Glomerular endothelial cell (primary cell): ENCODE measurements around the gene C1orf210. TPM values are rescaled to one million over a fixed set of nuclear protein-coding genes. Genes with fewer than 3 reads are reported as not detected.
A peak's percentile ranks its signal among the peaks of the same experiment; 100 is the strongest.

Experiments
- DNase-seq: peaks from one replicate; pipeline ENCODE4 v3.0.0-alpha.2; 2011; ENCODE audit warnings: low read depth, low spot score; ENCODE audit errors: extremely low read depth
- total RNA-seq: library from RNA; depleted of rRNA; stranded (reverse); fragments of >200 nt; gene quantifications from 2 replicates; pipeline ENCODE4 v1.2.3, GENCODE V29; 2015

C1orf210 gene
- total RNA-seq, 1 donor from 2014 or later, result not detected

DNA sequence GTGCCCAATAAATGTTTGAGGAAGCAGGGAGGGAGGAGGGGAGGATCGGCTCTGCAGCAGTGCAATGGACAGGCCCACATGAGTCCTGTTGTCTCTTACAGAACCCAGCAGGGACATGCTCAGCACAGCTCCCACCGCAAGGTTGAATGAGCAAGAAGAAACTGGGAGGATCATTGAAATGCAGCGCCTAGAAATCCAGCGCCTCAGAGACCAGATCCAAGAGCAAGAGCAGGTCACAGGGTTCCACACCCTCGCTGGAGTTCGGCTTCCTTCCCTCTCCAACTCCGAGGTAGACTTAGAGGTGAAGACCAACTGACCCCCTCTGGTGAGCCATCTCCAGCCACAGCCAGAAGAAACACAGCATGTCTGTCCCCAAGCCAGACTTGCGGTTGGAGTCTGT is 31.5 kb downstream of the C1orf210 start:
- no peak for DNase-seq

DNA sequence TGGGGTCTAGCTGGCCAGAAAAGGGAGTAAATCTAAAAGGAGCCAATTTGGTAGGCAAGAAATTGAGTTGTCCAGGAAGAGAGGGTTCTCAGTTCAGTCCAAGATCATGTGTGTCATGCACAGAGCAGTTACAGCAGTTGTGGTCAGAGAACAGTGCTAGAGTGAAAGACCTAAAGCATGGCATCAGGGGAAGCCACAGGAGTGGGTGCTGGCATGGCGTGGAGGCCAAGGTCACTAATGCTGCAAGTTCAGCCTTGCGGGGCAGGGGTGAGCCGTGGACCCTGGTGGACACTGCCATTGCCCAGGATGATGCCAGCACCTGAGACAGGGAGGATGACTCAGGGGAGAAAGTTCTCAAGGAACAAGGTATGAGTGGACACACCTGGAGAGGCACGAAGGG is 32.2 kb downstream of the C1orf210 start:
- no peak for DNase-seq

DNA sequence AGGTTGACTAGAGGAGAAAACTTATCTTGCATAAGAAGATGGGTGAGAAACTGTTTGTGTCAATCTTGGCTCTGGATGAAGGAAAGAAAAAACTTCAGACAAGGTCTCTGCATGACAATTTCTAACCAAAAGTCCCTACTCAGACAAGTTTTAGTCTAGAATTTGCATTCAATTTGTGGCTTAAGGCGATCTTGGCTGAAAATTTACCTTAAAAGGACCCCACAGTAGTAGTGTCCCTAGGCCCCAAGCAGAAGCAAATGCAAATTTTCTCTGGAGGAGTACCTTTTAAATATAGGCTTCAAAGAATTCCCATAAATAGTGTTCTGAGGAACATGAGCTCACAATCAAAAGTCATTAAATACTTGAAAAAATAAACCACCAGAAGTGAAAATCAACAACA is 33.2 kb downstream of the C1orf210 start:
- no peak for DNase-seq

DNA sequence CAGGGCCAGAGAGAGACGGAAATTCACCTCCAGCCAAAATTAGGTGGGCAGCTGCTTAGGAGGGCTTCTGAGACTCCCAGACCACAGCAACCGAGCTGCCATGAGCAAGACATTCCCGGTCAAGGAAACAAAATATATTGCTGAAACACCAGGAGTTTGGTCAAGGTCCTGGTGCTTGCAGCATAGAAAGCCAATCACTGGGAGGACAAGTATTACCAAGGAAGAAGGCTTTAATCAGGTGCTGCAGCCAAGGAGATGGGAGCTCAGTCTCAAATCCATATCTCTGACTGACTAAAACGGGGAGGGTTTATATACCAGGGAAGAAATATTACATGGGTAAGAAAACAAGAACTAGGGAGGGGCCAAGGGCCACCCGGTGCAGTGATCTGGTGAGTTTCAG is 34.4 kb downstream of the C1orf210 start:
- DNase-seq, result no peak

DNA sequence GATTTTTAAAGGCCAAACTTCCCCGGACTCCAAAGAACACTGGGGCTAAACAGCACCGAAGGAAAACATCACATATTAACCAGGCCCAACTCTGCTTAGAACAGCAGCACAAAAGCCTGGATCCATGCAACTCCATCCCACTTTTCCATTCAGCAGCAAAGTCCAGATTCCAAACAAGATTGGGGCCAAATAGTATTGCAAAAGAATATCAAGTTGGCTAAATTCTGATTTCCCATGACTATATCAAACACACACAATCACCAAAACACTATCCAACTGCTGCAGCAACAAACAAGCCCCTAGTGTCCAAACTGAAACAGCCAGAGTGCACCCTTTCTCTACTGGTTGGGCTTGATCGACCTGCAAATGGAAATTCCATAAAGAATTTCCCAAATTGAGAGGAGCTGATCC is 35.0 kb downstream of the C1orf210 start:
- DNase-seq, result no peak

DNA sequence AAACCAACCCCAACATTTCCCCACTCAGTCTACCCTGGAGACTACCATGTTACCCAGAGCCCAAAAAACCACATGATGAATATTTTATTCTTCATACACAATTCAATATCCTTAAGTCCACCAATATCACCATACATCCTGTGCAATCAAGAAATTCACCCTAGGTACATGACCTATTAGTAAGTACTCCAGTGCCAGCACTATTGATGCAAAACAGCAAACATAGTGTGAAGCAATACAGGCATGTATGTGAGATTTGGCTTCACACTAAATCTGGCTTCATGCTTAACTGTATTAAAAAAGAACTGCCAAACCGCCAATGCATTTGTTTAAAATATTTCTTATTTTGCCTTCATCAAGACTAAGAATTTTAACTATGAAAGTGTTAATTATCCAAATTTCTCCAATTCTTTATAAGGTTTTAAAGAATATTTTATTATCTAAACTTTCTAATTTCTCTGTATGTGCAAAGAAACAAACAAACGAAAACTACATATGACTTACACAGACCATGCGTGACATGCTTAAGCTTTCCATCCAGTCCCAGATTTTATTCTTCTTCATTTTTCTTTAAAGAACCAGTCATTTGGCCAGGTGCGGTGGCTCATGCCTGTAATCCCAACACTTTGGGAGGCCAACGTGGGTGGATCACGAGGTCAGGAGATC is 38.0 kb downstream of the C1orf210 start:
- no peak for DNase-seq

DNA sequence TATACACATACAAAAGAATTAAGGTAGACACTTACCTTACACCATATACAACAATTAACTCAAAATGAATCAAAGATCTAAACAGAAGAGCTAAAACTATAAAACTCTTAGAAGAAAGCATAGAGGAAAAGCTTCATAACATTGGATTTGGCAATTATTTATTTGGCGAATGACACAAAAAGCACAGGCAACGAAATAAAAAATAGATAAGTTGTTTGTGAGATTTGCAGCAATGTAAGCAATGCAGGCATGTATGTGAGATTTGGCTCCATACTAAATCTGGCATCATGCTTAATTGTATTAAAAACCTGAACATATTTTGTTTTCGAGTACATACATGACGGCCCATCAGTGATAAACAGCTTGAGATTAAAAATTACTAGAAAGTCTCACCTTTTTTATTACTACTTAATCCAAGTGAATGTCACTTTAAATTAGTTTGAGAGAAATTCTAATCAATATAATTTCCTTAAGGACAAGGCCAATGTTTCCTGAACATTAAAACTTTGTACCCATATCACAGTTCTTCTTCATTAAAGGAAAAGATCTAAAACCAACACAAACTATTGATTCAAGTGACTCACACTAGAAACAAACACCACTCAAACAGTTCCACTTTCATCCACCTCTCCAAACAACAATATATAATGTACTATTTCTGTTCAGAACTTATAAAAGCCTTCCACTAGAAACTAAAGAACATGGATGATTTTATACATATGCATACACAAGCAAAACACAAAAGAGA is 38.7 kb downstream of the C1orf210 start:
- no peak for DNase-seq

DNA sequence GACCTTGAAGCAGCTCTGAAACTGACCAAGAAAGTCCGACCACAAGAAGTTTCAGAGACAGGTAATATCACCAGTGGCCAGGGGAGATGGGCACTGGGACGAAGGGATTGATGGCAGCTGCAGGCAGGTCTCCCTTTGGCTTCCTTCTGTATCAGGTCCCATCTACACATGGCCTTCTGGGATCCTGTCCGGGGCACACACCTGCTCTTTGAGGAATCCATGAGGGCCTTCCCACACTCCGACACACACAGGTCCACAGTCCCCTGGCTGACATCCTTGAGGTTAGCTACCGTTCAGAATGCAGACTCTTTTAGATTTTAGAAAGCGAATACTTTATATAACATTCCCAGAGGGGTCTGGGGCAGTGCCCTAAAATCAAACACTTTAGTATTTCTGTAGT is 42.1 kb downstream of the C1orf210 start:
- no peak for DNase-seq

DNA sequence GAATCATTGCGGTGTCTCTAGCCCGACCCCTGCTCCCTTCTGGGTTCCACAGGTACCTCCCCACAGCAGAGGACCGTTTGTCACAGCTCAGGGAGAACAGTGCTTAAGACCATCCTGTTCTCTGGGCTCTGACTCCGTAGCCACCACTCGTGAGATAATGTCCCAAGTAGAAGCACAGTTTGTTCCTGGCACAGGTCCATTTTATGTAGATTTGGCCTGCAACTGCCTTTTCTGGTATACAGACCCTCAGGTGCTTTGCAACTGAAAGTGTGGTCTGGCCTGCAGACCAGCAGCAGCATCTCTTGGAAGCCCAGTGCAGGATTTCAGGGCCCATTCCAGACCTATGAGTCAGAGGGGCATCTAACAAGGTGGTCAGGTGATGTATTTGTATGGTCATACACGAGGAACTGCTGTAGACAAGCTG is 44.0 kb downstream of the C1orf210 start:
- DNase-seq, result no peak

DNA sequence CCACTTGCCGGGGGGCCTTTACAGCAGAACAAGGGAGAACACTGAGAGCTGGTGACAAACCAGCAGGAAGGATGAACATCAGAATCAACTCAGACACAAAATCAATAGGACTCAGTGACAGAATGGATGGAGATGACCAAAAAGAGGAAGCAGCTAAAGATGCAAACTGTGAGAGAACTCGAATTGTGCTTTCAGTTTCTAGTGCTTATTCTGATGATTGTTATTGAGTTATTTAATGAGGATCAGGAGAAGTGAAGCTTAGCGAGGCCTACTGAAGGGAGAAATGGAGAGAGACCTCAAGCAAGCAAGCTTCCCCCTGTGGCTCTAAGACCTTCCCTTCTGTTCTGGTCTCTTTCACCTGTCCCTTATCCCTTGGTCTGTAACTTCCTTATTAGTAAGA is 45.9 kb downstream of the C1orf210 start:
- no peak for DNase-seq

DNA sequence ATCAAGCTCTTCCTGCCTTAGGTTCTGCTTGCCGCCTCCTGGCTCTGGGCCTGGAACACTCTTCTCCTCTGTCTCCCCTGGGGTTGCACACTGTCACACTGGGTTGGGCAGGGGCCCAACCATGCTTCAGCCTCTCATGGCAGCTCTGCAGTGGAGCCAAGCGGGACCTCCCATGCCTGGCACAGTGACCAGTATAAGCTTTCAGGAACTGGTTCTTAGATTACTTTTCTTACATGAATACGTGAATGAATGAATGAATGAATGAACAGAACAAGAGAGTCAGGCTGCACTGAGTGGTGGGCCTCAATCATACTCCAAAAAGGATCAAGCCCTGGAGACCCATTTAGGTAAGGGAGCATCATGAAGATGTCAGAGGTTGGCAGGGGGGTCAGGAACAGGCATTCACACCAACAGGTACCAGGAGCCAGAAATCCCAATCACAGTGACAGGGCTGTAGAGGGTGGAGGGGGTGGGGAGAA is 46.4 kb downstream of the C1orf210 start:
- no peak for DNase-seq

DNA sequence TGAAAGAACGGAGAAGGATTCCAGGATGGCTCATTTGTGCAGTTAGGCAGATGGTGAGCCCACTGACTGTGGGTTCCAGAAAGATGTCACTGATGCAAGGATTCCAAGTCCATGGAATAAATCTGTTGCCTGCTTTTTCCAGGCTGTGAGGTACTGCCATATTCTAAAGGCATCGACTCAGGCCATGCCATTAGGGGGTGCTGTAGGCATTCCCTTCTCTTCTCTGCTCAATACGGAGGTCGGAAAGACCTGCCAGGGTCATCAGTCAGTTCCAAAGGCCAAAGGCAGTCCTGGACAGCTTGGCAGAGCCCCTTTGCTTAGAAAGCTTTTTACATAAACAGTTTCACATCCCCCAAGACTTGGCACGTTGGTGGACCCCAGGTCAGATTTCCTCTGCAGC is 47.3 kb downstream of the C1orf210 start:
- peak; percentile 51 for DNase-seq

DNA sequence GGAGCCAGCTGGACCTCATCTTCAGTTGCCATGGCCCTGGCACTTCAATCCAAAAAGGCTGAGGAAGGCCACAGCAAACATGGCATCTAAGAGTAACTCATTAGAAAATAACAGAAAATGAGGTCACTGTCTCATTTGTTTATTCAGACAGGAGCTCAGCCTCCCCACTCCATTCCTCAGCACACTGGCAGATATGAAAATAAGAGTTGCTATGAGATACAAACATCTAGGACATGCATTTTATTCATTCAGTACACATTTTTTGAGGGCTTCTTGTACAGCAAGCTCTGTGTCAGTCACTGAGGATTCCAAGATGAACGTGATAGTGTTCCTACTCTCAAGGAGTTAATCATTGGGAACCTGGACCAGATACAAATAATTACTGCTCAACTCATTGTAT is 48.3 kb downstream of the C1orf210 start:
- no peak for DNase-seq

DNA sequence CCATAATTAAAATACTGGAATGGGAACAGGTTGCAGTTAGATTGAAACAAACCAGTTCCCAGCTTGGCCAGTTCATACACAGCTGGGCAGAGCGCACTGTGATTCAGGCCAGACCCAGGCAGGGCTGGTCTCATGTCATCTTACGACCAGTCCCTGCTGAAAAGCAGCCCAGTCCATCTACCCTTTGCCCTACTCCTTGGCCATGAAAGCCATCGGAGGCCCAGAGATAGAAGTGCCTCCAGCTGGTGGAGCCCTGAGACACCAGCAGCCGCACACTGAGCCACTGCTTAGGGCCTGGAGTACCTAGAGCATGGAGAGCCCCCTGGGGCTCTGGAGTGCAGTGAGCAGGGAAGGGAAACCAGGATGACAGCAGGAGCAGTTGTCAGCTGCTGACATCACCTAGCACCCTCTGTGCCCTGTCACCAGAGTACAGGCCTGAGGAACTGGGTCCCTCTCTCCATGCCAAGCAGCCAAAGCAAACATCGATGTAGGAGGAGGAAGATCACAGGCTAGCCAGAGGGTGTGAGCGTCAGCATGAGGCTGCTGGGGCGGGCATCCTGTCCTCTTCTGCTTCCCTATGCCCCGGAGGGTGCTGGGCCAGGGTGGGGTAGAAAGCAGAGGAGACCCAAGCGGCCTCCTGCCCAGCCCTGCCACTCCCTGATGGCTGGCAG is 49.8 kb downstream of the C1orf210 start:
- DNase-seq, result no peak

DNA sequence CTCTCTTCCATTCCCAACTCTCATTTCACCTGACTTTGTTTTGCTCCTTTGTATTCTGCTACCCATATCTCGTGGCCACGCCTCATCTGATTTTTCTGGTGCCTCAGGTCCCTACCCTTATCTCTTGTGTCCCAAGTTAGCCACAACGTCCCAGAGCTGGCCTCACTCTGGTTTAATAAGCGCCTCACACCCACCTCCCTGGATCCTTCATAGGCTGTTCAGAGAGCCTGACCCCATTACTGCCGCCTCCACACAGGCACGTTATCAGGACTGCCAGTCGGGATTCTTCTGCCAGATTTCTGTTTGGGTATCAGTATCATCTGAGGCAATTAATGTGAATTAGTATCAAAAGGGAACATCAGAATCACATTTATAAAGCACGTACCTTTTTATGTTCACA is 50.3 kb downstream of the C1orf210 start:
- no peak for DNase-seq

DNA sequence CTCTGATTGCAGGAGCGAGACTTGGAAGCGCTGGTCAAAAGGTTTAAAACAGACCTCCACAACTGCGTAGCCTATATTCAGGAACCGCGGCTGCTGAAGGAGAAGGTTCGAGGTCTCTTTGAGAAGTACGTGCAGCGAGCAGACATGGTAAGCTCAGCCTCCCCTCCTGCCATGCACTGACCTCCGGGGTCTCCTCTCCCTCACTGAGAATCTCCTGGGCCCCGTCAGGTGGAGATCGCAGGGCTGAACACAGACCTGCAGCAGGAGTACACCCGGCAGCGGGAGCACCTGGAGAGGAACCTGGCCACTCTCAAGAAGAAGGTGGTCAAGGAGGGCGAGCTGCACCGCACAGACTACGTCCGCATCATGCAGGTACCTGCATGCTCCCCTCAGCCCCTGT is 51.1 kb downstream of the C1orf210 start:
- DNase-seq, result no peak

DNA sequence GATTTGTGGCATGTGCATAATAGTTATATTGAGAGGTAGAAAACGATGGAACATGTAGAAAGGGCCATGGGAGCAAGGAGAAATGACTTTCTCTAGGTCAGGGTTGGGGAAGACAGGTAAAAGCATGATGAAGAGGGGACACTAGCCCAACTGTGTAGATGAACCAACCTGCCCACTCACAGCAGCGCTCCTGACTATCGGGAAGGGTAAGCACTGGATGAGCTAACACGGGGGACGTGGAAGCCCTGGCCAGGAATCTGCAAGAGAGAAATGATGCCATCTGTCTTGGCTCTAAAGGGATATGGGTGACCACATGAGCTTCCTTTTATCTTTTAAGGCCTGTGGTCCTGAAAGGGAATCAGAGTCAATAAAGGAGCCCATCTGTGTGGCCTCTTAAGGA is 51.8 kb downstream of the C1orf210 start:
- no peak for DNase-seq

DNA sequence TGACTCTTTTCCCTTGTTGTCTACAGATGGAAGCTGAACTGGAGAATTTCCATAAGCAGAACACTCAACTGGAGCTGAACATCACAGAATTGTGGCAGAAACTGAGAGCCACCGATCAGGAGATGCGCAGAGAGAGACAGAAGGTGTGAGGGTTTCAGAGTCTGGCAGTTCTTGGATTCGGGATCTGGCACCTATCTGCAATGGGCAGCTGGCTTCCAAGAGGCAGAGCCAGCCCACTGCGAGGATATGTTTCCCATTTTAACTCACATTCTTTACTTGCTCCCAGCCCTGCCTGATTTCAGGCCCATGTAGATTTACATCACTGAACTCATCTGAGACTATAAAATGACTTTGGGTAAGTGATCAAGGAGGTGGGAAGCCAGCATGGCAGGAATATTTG is 52.9 kb downstream of the C1orf210 start:
- no peak for DNase-seq

DNA sequence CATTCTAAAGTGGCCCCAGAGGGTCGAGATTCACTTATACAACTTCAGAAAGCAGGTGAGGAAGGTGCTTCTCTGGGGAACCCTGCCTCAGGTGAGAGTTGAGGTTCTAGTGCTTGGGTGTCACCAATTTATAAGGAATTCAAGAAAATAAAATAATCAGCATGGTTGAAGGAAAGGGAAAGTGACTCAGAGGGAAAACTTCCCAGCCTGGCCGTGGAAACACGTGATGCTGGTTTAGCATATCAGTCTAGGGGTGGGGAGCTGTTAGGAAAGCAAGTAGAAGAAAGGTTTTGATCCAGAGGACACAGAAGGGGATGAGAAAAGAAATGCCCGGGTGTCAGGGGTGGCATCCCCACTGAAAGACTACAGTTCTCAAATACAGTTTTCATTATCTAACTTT is 53.3 kb downstream of the C1orf210 start:
- peak; percentile 71 for DNase-seq
